Measurements from ENCODE around the gene CEP112.

Gene CEP112

DNA sequence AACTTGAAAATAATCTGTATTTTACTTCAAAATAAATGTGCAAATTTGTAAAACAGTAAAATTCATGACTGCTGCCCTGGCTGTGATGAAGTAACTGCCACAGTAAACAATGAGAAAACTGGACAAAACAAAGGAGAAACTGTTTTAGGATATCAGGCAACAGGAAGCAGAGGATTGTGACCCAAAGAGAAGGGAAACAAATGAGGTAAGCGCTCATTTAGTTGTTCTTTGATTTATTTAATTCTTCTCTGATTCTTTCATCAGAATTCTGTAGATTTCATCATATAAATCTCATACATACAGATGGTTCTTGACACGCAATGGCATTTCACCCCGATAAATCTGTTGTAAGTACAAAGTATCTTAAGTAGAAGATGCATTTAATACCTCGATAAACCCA, 432.4 kb downstream of the CEP112 start:
- Histone ChIP-seq H3K9me3 (ENCODE audit: control insufficient read depth, low read depth, low read length) (no peaks in the 10 kb centered on the region), H3K4me3 (ENCODE audit: low read length) (no peak overlapping the region), H3K36me3 (ENCODE audit: control insufficient read depth, low read depth, low read length) (no peaks in the 10 kb centered on the region), H3K27me3 (ENCODE audit: control insufficient read depth, insufficient read depth, low read length) (no peaks in the 10 kb centered on the region), H3K27ac (ENCODE audit: low read length) (no peak overlapping the region), H3K9ac (ENCODE audit: low read length) (no peak overlapping the region), H3K4me1 (ENCODE audit: control insufficient read depth, low read depth, low read length) (no peaks in the 10 kb centered on the region)

DNA sequence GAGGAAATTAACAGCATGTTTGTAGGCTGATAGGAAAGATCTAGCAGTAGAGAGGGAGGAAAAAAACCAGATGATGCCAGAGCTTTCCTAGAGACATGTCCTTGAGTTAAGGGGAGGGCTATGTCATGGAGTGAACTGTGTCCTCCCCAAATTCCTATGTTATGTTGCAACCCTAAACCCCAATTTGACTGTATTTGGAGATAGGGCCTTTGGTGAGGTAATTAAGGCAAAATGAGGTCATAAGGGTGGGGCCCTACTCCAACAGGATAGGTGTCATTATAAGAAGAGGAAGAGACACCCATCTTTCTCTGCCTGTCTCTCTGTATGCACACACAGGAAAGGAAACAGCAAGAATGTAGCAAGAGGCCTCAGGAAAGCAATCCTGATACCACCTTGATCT, 435.2 kb downstream of the CEP112 start:
- Histone ChIP-seq H3K27ac (ENCODE audit: low read length) (no peak overlapping the region), H3K9ac (ENCODE audit: low read length) (no peak overlapping the region), H3K27me3 (ENCODE audit: control insufficient read depth, insufficient read depth, low read length) (no peaks in the 10 kb centered on the region), H3K36me3 (ENCODE audit: control insufficient read depth, low read depth, low read length) (no peaks in the 10 kb centered on the region), H3K9me3 (ENCODE audit: control insufficient read depth, low read depth, low read length) (no peaks in the 10 kb centered on the region), H3K4me1 (ENCODE audit: control insufficient read depth, low read depth, low read length) (no peaks in the 10 kb centered on the region), H3K4me3 (ENCODE audit: low read length) (no peak overlapping the region)

DNA sequence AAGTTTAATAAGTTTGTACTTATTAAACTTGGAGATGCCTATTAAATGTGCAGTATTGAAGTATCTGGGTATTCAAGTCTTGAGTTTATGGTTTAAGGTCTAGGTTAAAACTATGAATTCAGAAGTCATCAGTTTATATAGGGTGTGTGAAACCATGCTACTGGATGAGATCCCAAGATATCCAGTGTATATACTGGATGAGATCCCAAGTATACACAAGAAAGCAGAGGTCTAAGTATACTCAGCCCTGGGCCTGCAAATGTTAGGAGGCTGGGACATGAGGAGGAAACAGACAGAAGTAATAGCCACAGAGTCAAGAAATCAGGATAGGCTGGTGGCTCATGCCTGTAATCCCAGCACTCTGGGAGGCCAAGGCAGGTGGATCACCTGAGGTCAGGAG, 436.1 kb downstream of the CEP112 start:
- no peak overlapping the region for H3K4me3 ChIP-seq (ENCODE audit: low read length)
- no peak overlapping the region for H3K9ac ChIP-seq (ENCODE audit: low read length)
- no peaks in the 10 kb centered on the region for H3K4me1 ChIP-seq (ENCODE audit: control insufficient read depth, low read depth, low read length)
- H3K9me3 ChIP-seq (ENCODE audit: control insufficient read depth, low read depth, low read length): no peaks in the 10 kb centered on the region
- H3K27me3 ChIP-seq (ENCODE audit: control insufficient read depth, insufficient read depth, low read length): no peaks in the 10 kb centered on the region
- H3K36me3 ChIP-seq (ENCODE audit: control insufficient read depth, low read depth, low read length): no peaks in the 10 kb centered on the region
- H3K27ac ChIP-seq (ENCODE audit: low read length): no peak overlapping the region

DNA sequence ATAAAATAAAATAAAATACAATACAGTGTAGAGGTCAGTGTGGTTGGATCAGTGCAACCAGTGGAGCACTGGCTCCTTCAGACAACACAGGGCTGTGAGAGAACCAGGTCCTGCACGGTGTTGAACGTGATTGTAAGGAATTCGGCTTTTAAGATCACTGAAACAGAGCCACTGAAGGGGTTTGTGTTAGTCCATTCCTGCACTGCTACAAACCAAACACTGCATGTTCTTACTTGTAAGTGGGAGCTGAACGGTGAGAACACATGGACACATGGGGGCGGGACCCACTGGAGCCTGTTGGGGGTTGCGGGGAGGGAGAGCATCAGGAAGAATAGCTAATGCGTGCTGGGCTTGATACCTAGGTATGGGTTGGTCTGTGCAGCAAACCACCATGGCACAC, 437.3 kb downstream of the CEP112 start:
- H3K4me1 ChIP-seq (ENCODE audit: control insufficient read depth, low read depth, low read length): no peaks in the 10 kb centered on the region
- no peak overlapping the region for H3K9ac ChIP-seq (ENCODE audit: low read length)
- no peak overlapping the region for H3K4me3 ChIP-seq (ENCODE audit: low read length)
- H3K27me3 ChIP-seq (ENCODE audit: control insufficient read depth, insufficient read depth, low read length): no peaks in the 10 kb centered on the region
- no peak overlapping the region for H3K27ac ChIP-seq (ENCODE audit: low read length)
- H3K36me3 ChIP-seq (ENCODE audit: control insufficient read depth, low read depth, low read length): no peaks in the 10 kb centered on the region
- no peaks in the 10 kb centered on the region for H3K9me3 ChIP-seq (ENCODE audit: control insufficient read depth, low read depth, low read length)

DNA sequence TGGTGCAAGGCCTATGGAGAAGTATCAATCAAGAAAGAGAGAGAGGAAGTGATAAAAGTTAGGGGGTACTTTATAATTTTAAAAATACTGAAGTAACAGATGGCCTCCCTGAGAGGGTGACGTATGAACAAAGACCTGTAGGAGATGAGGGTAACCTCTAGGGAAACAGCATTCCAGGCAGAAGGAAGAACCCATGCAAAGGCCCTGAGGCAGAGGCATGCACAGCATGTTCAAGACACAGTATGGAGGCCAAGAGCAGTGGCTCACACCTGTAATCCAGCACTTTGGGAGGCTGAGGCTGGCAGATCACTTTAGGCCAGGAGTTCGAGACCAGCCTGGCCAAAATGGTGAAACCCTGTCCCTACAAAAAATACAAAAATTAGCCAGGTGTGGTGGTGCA, 437.9 kb downstream of the CEP112 start:
- Histone ChIP-seq H3K27me3 (ENCODE audit: control insufficient read depth, insufficient read depth, low read length) (no peaks in the 10 kb centered on the region), H3K27ac (ENCODE audit: low read length) (no peak overlapping the region), H3K4me1 (ENCODE audit: control insufficient read depth, low read depth, low read length) (no peaks in the 10 kb centered on the region), H3K4me3 (ENCODE audit: low read length) (no peak overlapping the region), H3K9ac (ENCODE audit: low read length) (no peak overlapping the region), H3K36me3 (ENCODE audit: control insufficient read depth, low read depth, low read length) (no peaks in the 10 kb centered on the region), H3K9me3 (ENCODE audit: control insufficient read depth, low read depth, low read length) (no peaks in the 10 kb centered on the region)

DNA sequence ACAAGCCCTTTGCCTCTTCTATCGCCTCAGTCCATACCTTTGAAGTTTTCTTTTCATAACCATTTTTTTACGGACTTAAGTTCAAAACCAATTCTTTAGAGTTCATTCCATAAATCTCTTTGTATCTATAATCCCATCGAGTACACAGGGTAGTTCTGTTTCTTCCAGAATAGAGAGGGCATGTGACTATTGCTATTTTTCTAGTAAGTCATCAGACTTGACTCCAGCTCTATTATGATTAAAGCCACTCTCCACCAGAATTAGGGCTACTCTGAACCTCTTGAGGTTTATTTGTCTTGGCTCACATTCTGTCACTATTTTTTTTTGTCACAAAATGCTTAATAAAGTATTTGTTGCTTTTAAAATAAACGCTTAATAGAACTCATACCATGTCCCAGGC, 438.6 kb downstream of the CEP112 start:
- Histone ChIP-seq H3K27ac (ENCODE audit: low read length) (no peak overlapping the region), H3K4me1 (ENCODE audit: control insufficient read depth, low read depth, low read length) (no peaks in the 10 kb centered on the region)

DNA sequence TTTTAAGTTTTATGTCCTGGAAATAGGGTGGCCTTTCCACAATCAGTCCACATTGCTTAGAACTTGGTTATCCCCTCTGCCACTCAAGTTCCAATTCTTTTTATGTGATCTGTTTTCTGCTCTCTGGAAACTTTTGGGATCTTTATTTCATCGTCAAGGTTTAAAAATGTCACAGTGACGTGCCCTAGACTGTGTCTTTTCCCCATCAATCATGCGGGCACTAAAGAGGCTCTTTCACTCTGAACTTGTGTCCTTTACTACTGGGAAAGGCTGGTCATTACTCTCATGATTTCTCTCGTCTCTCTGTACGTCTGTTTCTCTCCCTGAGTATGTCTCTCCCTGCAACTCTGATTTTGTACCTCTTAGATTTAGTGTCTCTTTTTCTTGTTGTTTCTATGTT, 440.7 kb downstream of the CEP112 start:
- no peak overlapping the region for H3K27ac ChIP-seq (ENCODE audit: low read length)

More for the DNA sequence above, 438.6 kb downstream of the CEP112 start:
- Histone ChIP-seq H3K9me3 (ENCODE audit: control insufficient read depth, low read depth, low read length) (no peaks in the 10 kb centered on the region), H3K4me3 (ENCODE audit: low read length) (no peak overlapping the region), H3K9ac (ENCODE audit: low read length) (no peak overlapping the region), H3K27me3 (ENCODE audit: control insufficient read depth, insufficient read depth, low read length) (no peaks in the 10 kb centered on the region), H3K36me3 (ENCODE audit: control insufficient read depth, low read depth, low read length) (no peaks in the 10 kb centered on the region)

DNA sequence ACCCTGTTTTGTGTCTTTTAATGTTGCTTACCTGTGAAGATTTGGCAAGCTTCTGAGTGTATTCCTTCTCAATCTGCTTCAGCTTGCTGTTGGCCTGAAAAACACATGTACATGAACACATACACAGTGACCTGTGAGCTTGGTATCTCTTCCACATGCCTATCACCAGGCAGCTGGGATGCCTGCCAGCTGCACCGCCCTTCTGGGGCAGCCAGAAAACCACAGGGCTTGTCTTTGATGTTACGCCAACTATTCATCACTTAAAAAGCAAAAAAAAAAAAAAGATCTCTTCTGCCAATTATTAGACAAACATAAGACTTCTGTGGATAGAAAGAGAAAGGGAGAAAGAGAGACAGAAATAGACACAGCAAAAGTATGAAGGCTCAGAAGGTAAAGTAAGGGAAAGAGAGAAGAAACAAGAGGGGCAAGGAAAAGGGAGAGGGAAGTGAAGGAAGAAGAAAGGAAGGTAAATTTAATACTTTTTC, 441.3 kb downstream of the CEP112 start:
- Histone ChIP-seq H3K9ac (ENCODE audit: low read length) (no peak overlapping the region), H3K9me3 (ENCODE audit: control insufficient read depth, low read depth, low read length) (no peaks in the 10 kb centered on the region), H3K27ac (ENCODE audit: low read length) (no peak overlapping the region), H3K4me3 (ENCODE audit: low read length) (no peak overlapping the region), H3K27me3 (ENCODE audit: control insufficient read depth, insufficient read depth, low read length) (no peaks in the 10 kb centered on the region), H3K36me3 (ENCODE audit: control insufficient read depth, low read depth, low read length) (no peaks in the 10 kb centered on the region), H3K4me1 (ENCODE audit: control insufficient read depth, low read depth, low read length) (no peaks in the 10 kb centered on the region)

More for the DNA sequence above, 440.7 kb downstream of the CEP112 start:
- Histone ChIP-seq H3K27me3 (ENCODE audit: control insufficient read depth, insufficient read depth, low read length) (no peaks in the 10 kb centered on the region), H3K9me3 (ENCODE audit: control insufficient read depth, low read depth, low read length) (no peaks in the 10 kb centered on the region), H3K4me1 (ENCODE audit: control insufficient read depth, low read depth, low read length) (no peaks in the 10 kb centered on the region), H3K9ac (ENCODE audit: low read length) (no peak overlapping the region), H3K36me3 (ENCODE audit: control insufficient read depth, low read depth, low read length) (no peaks in the 10 kb centered on the region), H3K4me3 (ENCODE audit: low read length) (no peak overlapping the region)

DNA sequence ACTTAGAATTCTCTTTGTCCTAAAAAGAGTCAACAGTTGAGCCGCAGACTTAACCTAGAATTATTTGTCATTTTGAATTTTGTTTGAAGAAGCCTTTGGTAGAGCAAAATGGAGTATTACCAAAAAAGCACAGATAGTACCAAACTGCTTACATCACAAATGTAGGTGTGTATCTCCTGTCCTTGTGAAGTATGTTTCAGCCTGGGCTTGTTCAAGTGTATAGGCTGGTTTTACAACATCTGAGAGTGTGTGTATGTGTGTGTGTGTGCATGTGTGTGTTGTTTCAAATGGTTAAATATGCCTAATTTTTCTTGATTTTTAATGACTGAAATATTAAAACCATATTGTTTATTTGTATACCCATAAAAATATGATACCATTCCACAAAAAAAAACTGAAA, 441.8 kb downstream of the CEP112 start:
- Histone ChIP-seq H3K36me3 (ENCODE audit: control insufficient read depth, low read depth, low read length) (no peaks in the 10 kb centered on the region), H3K27ac (ENCODE audit: low read length) (no peak overlapping the region), H3K9ac (ENCODE audit: low read length) (no peak overlapping the region), H3K4me3 (ENCODE audit: low read length) (no peak overlapping the region), H3K9me3 (ENCODE audit: control insufficient read depth, low read depth, low read length) (no peaks in the 10 kb centered on the region), H3K27me3 (ENCODE audit: control insufficient read depth, insufficient read depth, low read length) (no peaks in the 10 kb centered on the region), H3K4me1 (ENCODE audit: control insufficient read depth, low read depth, low read length) (no peaks in the 10 kb centered on the region)

DNA sequence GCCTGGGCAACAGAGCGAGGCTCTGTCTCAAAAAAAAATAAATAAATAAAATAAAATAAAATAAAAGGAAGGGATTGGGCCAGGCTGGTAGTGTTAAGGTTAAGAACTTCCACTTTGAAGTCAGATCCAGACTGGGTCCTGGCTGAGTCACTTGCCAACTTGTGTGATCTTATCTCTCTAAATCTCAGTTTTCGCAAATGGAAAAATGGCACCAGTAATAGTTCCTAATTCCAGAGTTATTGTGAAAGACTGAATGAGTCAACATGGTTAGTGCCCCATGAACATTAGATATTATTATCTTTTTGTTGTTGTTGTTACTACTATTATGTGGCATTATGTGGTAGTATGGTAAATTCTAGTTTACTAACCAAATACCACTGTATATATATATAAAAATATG, 442.5 kb downstream of the CEP112 start:
- no peak overlapping the region for H3K4me3 ChIP-seq (ENCODE audit: low read length)
- no peaks in the 10 kb centered on the region for H3K36me3 ChIP-seq (ENCODE audit: control insufficient read depth, low read depth, low read length)
- H3K27ac ChIP-seq (ENCODE audit: low read length): no peak overlapping the region
- H3K9ac ChIP-seq (ENCODE audit: low read length): no peak overlapping the region
- H3K4me1 ChIP-seq (ENCODE audit: control insufficient read depth, low read depth, low read length): no peaks in the 10 kb centered on the region
- H3K27me3 ChIP-seq (ENCODE audit: control insufficient read depth, insufficient read depth, low read length): no peaks in the 10 kb centered on the region
- no peaks in the 10 kb centered on the region for H3K9me3 ChIP-seq (ENCODE audit: control insufficient read depth, low read depth, low read length)

DNA sequence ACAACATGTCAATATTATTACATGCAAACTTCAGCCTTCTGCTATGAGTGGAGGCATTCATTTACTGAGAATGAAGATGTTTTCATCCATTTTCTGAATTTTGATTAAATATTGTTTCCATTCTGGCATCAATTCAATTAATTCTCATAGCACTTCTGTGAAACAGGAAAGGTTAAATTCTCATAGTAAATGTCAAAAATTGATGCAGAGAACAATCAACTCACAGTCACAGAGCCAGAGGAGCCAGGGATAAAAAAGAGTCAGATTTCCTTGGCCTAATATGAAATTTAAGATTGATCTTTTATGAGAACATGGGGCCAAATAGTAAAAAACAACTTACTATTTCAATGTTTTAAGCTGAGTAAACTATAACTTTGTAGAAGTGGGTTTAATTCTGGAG, 446.7 kb downstream of the CEP112 start:
- Histone ChIP-seq H3K9me3 (ENCODE audit: control insufficient read depth, low read depth, low read length) (no peaks in the 10 kb centered on the region), H3K27me3 (ENCODE audit: control insufficient read depth, insufficient read depth, low read length) (no peaks in the 10 kb centered on the region), H3K9ac (ENCODE audit: low read length) (no peak overlapping the region), H3K36me3 (ENCODE audit: control insufficient read depth, low read depth, low read length) (no peaks in the 10 kb centered on the region), H3K27ac (ENCODE audit: low read length) (no peak overlapping the region), H3K4me1 (ENCODE audit: control insufficient read depth, low read depth, low read length) (peaks cover 12% of the 10 kb centered on the region), H3K4me3 (ENCODE audit: low read length) (no peak overlapping the region)

DNA sequence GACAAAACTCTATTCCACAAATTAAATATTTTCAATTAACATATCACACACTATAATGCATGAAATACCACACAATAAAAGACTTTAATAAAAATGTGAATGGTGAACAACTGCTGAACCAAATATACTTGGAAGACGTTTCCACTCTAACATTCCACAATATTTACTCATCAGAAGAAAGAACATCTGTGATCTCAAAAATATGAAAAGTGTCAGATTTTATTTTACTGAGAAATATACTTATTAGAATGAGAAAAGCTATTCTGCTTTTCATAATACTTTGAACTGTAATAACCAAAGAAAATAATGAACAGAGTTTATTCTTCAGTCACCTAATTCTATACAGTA, 448.7 kb downstream of the CEP112 start:
- Histone ChIP-seq H3K27ac (ENCODE audit: low read length) (no peak overlapping the region), H3K4me1 (ENCODE audit: control insufficient read depth, low read depth, low read length) (peaks cover 12% of the 10 kb centered on the region), H3K27me3 (ENCODE audit: control insufficient read depth, insufficient read depth, low read length) (no peaks in the 10 kb centered on the region), H3K9me3 (ENCODE audit: control insufficient read depth, low read depth, low read length) (no peaks in the 10 kb centered on the region), H3K36me3 (ENCODE audit: control insufficient read depth, low read depth, low read length) (no peaks in the 10 kb centered on the region), H3K9ac (ENCODE audit: low read length) (no peak overlapping the region), H3K4me3 (ENCODE audit: low read length) (no peak overlapping the region)

Data from iPS-18a (cell line).